ENCODE results near the gene CD2. TPM values are rescaled to one million over a fixed set of nuclear protein-coding genes. Genes with fewer than 3 reads are reported as not detected.

CD2 gene
- total RNA-seq, 1 experiment from 2014 or later = 0.10 TPM

DNA sequence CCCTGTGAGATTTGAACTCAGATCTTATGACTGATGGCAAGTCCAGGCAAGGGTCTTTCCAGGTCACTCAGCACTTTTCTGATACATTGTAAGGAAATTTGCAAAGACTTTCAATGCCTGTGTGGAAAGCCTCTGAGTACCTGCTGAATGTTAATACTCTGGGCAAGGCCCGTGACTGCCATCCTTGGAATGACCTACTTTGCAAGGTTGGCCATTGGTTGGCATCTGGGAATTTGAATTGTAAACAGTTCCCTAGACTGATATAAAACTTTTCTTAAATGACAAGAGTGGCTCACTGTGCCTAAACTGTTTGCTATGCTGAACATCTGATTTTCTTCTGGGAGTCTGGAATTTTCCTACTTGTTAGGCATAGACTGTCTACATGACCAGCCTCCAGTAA, 57.1 kb downstream of the CD2 start:
- Histone ChIP-seq H3K27ac (ENCODE audit: low read length) (no peak overlapping the region), H3K4me3 (ENCODE audit: low read depth in 2 of 2, low read length in 2 of 2) (no peak overlapping the region), H3K9me3 (ENCODE audit: control insufficient read depth, insufficient read depth, low read depth, low read length) (no peaks in the 10 kb centered on the region), H3K4me1 (ENCODE audit: control insufficient read depth, insufficient read depth, low read length) (no peaks in the 10 kb centered on the region), H3K27me3 (ENCODE audit: control insufficient read depth, insufficient read depth, low read length) (no peaks in the 10 kb centered on the region), H3K36me3 (ENCODE audit: control insufficient read depth, insufficient read depth, low read length) (no peaks in the 10 kb centered on the region)
- intact Hi-C loops (cut with micrococcal nuclease; ENCODE audit: unreplicated experiment) (no loop called here), in situ Hi-C loops (cut with HindIII; ENCODE audit: low pct_unique_long_range_greater_than_20kb, low sequenced_read_pairs) (no loop called here)
- BruUV-seq (replicated peaks) = no TSS peak
- ChIA-PET POLR2A (no interaction called here), CTCF (no interaction called here)
- ATAC-seq = no peak
- DNase-seq (ENCODE audit: low read depth, low spot score) = no peak
- no peak for TF ChIP-seq TCF7L2 (IDR thresholded peaks at IDR 0.05; ENCODE audit: low read depth, low read length)
- no peak for TF ChIP-seq POLR2AphosphoS5 (IDR thresholded peaks at IDR 0.05; ENCODE audit: low read depth, low read length)
- TF ChIP-seq SIN3A (IDR thresholded peaks at IDR 0.05; ENCODE audit: borderline replicate concordance, insufficient read depth, low read depth, low read length) = no peak
- TF ChIP-seq, protein P1, sequence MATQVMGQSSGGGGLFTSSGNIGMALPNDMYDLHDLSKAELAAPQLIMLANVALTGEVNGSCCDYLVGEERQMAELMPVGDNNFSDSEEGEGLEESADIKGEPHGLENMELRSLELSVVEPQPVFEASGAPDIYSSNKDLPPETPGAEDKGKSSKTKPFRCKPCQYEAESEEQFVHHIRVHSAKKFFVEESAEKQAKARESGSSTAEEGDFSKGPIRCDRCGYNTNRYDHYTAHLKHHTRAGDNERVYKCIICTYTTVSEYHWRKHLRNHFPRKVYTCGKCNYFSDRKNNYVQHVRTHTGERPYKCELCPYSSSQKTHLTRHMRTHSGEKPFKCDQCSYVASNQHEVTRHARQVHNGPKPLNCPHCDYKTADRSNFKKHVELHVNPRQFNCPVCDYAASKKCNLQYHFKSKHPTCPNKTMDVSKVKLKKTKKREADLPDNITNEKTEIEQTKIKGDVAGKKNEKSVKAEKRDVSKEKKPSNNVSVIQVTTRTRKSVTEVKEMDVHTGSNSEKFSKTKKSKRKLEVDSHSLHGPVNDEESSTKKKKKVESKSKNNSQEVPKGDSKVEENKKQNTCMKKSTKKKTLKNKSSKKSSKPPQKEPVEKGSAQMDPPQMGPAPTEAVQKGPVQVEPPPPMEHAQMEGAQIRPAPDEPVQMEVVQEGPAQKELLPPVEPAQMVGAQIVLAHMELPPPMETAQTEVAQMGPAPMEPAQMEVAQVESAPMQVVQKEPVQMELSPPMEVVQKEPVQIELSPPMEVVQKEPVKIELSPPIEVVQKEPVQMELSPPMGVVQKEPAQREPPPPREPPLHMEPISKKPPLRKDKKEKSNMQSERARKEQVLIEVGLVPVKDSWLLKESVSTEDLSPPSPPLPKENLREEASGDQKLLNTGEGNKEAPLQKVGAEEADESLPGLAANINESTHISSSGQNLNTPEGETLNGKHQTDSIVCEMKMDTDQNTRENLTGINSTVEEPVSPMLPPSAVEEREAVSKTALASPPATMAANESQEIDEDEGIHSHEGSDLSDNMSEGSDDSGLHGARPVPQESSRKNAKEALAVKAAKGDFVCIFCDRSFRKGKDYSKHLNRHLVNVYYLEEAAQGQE (IDR thresholded peaks at IDR 0.05; ENCODE audit: insufficient read depth in 1 of 2, low read depth in 2 of 2, low read length in 1 of 2) = no peak
- TF ChIP-seq, protein P2, sequence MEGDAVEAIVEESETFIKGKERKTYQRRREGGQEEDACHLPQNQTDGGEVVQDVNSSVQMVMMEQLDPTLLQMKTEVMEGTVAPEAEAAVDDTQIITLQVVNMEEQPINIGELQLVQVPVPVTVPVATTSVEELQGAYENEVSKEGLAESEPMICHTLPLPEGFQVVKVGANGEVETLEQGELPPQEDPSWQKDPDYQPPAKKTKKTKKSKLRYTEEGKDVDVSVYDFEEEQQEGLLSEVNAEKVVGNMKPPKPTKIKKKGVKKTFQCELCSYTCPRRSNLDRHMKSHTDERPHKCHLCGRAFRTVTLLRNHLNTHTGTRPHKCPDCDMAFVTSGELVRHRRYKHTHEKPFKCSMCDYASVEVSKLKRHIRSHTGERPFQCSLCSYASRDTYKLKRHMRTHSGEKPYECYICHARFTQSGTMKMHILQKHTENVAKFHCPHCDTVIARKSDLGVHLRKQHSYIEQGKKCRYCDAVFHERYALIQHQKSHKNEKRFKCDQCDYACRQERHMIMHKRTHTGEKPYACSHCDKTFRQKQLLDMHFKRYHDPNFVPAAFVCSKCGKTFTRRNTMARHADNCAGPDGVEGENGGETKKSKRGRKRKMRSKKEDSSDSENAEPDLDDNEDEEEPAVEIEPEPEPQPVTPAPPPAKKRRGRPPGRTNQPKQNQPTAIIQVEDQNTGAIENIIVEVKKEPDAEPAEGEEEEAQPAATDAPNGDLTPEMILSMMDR (IDR thresholded peaks at IDR 0.05) = no peak

DNA sequence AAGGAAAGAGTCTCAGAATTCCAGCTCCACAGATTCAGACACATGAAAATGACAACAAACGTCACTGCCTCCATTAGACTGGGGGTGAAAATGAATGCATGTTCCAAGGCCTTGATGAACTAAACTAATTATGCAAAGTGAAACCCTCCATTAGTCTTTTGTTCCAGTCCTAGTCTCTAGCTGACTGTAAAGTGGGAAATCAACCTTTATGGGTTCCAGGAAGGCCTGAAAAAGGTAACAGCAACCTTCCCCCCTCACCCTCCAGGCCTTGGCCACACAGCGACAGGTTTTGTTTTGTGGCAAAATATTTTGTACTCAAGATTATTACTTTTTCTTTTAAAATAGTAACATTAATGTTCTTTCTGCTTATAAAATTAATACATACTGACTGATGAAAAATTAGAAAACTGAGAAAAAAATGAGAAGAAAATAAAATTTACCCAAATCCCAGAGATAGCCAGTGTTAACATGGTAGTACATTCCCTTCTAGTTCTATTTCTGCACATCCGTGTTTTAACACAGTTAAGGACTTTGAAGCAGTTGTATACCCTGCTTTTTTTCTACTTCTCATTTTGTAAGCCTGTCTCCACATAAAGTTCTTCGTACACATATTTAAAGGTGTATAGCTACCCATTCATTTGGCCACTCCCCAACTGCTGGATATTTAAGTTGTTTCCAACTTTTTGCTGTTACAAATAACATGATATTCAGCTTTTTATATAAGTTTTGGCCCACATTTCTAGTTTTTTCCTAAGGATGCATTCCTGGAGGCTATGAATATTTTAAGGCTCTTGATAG, 60.9 kb downstream of the CD2 start:
- Histone ChIP-seq H3K4me3 (ENCODE audit: low read depth in 2 of 2, low read length in 2 of 2) (no peak overlapping the region), H3K4me1 (ENCODE audit: control insufficient read depth, insufficient read depth, low read length) (no peaks in the 10 kb centered on the region), H3K9me3 (ENCODE audit: control insufficient read depth, insufficient read depth, low read depth, low read length) (no peaks in the 10 kb centered on the region), H3K27ac (ENCODE audit: low read length) (no peak overlapping the region), H3K36me3 (ENCODE audit: control insufficient read depth, insufficient read depth, low read length) (no peaks in the 10 kb centered on the region), H3K27me3 (ENCODE audit: control insufficient read depth, insufficient read depth, low read length) (no peaks in the 10 kb centered on the region)
- POLR2A ChIA-PET = no interaction called here
- in situ Hi-C loops (cut with HindIII; ENCODE audit: low pct_unique_long_range_greater_than_20kb, low sequenced_read_pairs) = no loop called here
- CTCF ChIA-PET = no interaction called here
- BruUV-seq (replicated peaks) = no TSS peak
- ATAC-seq (no peak), DNase-seq (ENCODE audit: low read depth, low spot score) (no peak)
- TF ChIP-seq, protein P1 (IDR thresholded peaks at IDR 0.05; ENCODE audit: insufficient read depth in 1 of 2, low read depth in 2 of 2, low read length in 1 of 2) = no peak
- TF ChIP-seq TCF7L2 (IDR thresholded peaks at IDR 0.05; ENCODE audit: low read depth, low read length) = no peak
- TF ChIP-seq SIN3A (IDR thresholded peaks at IDR 0.05; ENCODE audit: borderline replicate concordance, insufficient read depth, low read depth, low read length) = no peak
- TF ChIP-seq, protein P2 (IDR thresholded peaks at IDR 0.05) = no peak
- TF ChIP-seq POLR2AphosphoS5 (IDR thresholded peaks at IDR 0.05; ENCODE audit: low read depth, low read length) = no peak
- intact Hi-C loops (cut with micrococcal nuclease; ENCODE audit: unreplicated experiment) = no loop called here

Data from Panc1 (cell line).